Esophagus (tissue), 2 donors: ENCODE measurements around the gene LEPROT. TPM values are rescaled to one million over a fixed set of nuclear protein-coding genes. Genes with fewer than 3 reads are reported as not detected.

Source experiments
- H3K27ac ChIP-seq, 2 donors: one replicate each; pipeline ENCODE4 v1.5.1; 2013; ENCODE audit warnings: low read depth in 2 of 2, mild to moderate bottlenecking in 2 of 2, inconsistent platforms in 1 of 2, low read length in 1 of 2, moderate library complexity in 1 of 2
- H3K27me3 ChIP-seq, 2 donors: one replicate each; pipeline ENCODE4 v1.6.1; 2013; ENCODE audit warnings: low read length in 2 of 2, control low read depth in 1 of 2, mild to moderate bottlenecking in 1 of 2; ENCODE audit not compliant: insufficient read depth in 2 of 2, control insufficient read depth in 1 of 2
- H3K36me3 ChIP-seq, 2 donors: one replicate each; pipeline ENCODE4 v1.6.1; 2013; ENCODE audit warnings: low read length in 1 of 2; ENCODE audit not compliant: control insufficient read depth in 2 of 2, insufficient read depth in 2 of 2
- H3K4me1 ChIP-seq, 2 donors: one replicate each; pipeline ENCODE4 v1.6.1; 2013; ENCODE audit warnings: low read length in 1 of 2; ENCODE audit not compliant: control insufficient read depth in 2 of 2, insufficient read depth in 2 of 2
- H3K4me3 ChIP-seq, 2 donors: one replicate each; pipeline ENCODE4 v1.5.1; 2013; ENCODE audit warnings: low read length in 2 of 2, mild to moderate bottlenecking in 2 of 2, low read depth in 1 of 2, moderate library complexity in 1 of 2
- H3K9me3 ChIP-seq, 2 donors: one replicate each; pipeline ENCODE4 v1.6.1; 2013; ENCODE audit warnings: mild to moderate bottlenecking in 2 of 2, low read depth in 1 of 2, low read length in 1 of 2, moderate library complexity in 1 of 2; ENCODE audit not compliant: control insufficient read depth in 2 of 2, insufficient read depth in 1 of 2
- WGBS, 2 donors: extraction: QIAGEN DNeasy Blood & Tissue Kit; methylation state at CpG; one replicate each; pipeline ENCODE4 v1.1.7; 2013; 5-methylcytosine and 5-hydroxymethylcytosine counted together
- polyA plus RNA-seq, 2 donors: library from polyadenylated mRNA; stranded (reverse); fragments of 200-250 nt; gene quantifications; one replicate each; pipeline ENCODE4 v1.2.3, GENCODE V29; 2013
- donor health status: healthy with polysubstance abuse.
- donor health status: Bipolar disorder and iron deficiency.

The LEPROT gene
- polyA plus RNA-seq, 2 donors: 23.2 to 26.4 TPM

DNA sequence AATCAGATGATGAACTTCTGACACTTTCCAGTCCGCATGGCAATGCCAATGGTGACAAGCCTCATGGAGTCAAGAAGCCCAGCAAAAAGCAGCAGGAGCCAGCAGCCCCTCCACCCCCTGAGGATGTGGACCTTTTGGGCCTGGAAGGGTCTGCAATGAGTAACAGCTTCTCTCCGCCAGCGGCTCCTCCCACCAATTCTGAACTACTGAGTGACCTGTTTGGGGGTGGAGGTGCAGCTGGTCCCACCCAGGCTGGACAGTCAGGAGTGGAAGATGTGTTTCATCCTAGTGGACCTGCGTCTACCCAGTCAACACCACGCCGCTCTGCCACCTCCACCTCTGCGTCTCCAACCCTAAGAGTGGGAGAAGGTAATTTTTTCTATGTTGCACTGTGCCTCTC is 28.0 kb upstream of the LEPROT start:
- no peak overlapping the region for H3K27ac ChIP-seq
- no peak overlapping the region for H3K4me3 ChIP-seq
- H3K36me3 ChIP-seq: no peaks in the 10 kb centered on the region
- H3K27me3 ChIP-seq: no peaks in the 10 kb centered on the region
- H3K9me3 ChIP-seq: no peaks in the 10 kb centered on the region
- 96 to 98% methylated on average over 7 of the region's 7 CpGs for WGBS, 2 donors
- H3K4me1 ChIP-seq: no peaks in the 10 kb centered on the region

DNA sequence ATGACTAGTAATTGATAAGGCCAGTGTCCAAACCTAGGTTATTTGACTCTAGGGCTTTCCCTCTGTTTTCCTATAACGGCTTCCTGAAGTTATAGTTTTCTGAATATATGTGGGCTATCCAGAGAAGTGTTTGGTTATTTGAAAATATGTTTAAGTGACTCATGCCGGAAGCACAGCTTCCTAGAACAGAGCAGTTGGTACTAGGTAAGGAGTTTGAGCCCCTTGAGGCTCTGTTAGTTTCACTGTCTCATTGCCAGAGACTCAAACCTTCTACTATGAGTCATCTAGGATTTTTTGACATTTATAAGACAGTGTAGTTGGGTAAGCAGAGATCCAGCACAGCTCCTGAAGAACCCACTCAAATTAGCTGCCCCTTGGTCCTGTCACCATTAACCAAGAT is 27.1 kb upstream of the LEPROT start:
- Histone ChIP-seq H3K4me1 (no peaks in the 10 kb centered on the region), H3K9me3 (no peaks in the 10 kb centered on the region), H3K4me3 (no peak overlapping the region), H3K27me3 (no peaks in the 10 kb centered on the region), H3K36me3 (no peaks in the 10 kb centered on the region), H3K27ac (no peak overlapping the region)
- 61 to 81% methylated on average over 2 of the region's 2 CpGs for WGBS, 2 donors

DNA sequence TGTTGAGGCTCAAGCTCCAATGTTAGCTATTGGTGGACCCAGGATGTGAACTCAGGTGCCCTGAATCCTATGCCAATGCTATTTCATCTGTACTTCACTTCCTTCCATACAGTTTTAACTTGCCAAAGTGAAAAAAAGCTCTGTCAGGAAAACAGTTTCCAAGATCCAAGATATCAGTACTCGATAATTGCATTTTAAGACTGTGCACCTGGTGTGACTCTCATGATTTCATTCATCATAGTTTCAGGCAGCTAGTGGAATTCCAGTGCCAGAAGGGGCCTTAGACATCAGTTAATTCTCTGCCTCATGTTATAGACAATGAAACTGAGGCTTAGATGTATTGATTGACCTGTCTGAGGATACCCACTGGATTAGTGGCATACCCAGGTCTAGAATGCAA is 26.5 kb upstream of the LEPROT start:
- Histone ChIP-seq H3K4me1 (no peaks in the 10 kb centered on the region), H3K36me3 (no peaks in the 10 kb centered on the region), H3K4me3 (no peak overlapping the region), H3K27me3 (no peaks in the 10 kb centered on the region), H3K27ac (no peak overlapping the region), H3K9me3 (no peaks in the 10 kb centered on the region)
- WGBS, 2 donors: 72 to 74% methylated on average over 1 of the region's 1 CpG

DNA sequence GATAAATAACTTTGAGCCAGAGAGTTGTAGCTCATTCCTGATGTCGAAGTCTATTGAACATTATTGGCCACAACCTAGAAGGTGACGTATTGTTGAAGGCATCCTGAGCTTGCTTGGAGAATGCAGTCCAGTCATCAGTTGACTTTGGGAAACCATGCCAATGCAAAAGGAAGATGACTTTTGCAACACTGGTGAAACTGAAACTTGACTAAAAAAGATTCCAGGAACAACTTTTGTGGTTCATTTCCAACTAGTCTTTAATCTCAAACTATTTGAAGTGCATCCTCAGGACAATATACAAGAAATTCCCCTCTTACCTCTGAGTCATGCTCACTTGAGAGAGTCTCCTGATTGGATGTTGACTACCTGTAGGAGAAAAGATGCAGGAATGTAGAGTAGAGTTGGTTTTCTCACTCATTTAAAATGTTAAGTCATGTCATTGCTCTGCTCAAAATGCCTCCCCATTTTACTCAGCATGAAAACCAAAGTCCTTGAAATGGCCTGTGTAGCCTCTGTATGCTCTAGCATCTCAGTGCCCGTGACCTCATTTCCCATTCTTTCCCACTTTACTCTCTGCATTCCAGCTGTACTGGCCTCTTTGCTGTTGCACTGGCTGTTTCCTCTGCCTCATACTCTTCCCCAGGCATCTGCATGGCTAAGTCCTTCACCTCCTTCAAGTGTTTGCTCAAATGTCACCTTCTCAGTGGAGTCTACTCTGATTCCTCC is 24.4 kb upstream of the LEPROT start:
- Histone ChIP-seq H3K4me3 (no peak overlapping the region), H3K27ac (no peak overlapping the region), H3K36me3 (no peaks in the 10 kb centered on the region), H3K9me3 (no peaks in the 10 kb centered on the region), H3K4me1 (no peaks in the 10 kb centered on the region), H3K27me3 (no peaks in the 10 kb centered on the region)
- 67 to 68% methylated on average over 3 of the region's 3 CpGs for WGBS, 2 donors

DNA sequence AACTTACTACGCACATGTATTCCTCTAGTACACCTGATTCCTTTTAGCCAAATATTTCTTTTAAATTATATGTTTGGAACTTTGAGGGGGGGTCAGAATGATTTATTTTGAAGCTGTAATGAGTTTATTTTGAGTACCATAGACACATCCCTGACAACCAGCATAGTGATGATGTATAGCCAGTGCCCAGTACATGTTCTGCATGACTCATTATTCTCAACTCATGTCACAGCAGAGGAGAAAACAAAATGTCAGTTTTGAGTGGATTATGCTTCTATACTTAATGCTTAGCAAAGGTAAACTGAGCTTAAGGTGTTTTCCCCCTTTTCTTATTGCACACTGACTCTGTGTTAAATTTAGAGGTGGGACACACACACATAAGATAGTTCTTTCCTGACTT is 22.4 kb upstream of the LEPROT start:
- WGBS, 2 donors: 93 to 97% methylated on average over 1 of the region's 1 CpG
- H3K27me3 ChIP-seq: no peaks in the 10 kb centered on the region
- H3K4me1 ChIP-seq: no peaks in the 10 kb centered on the region
- no peaks in the 10 kb centered on the region for H3K9me3 ChIP-seq
- H3K4me3 ChIP-seq: no peak overlapping the region
- H3K27ac ChIP-seq: no peak overlapping the region
- no peaks in the 10 kb centered on the region for H3K36me3 ChIP-seq

DNA sequence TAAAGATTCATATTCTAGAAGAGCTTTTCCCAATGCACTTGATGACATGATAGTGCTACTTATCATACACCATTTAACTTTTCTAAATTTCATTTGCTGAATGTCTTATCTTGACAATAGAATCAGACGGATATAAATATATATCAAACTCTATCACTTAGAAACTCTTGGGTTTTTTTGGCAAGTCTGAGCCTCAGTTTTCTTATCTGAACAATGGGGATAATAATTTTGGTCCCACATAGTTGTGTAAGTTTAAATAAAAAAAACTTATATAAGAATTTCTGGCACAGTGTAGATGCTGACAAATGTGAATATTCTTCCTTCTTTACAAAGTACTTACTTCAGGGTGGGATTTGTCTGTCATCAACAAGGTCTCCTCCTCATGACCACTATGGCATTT is 21.5 kb upstream of the LEPROT start:
- no peaks in the 10 kb centered on the region for H3K36me3 ChIP-seq
- no peaks in the 10 kb centered on the region for H3K4me1 ChIP-seq
- H3K4me3 ChIP-seq: no peak overlapping the region
- WGBS, 2 donors: 94 to 97% methylated on average over 1 of the region's 1 CpG
- H3K27ac ChIP-seq: no peak overlapping the region
- H3K27me3 ChIP-seq: no peaks in the 10 kb centered on the region
- H3K9me3 ChIP-seq: no peaks in the 10 kb centered on the region

DNA sequence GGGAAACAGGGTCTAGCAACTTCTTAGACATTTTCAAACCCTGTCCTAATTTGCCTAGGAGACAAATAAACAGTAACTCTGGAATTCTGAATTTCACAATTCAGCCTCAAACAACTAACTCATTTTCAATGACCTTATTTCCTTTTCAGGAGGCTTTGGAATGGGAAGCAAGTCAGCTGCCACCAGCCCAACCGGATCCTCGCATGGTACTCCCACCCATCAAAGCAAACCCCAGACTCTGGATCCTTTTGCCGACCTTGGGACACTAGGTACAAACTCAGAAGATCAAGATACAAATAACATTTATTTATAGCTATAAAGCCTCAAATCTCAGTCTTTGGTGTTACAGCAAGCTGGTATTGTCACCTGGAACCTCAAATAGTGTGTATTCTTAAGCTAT is 18.9 kb upstream of the LEPROT start:
- Histone ChIP-seq H3K4me1 (no peaks in the 10 kb centered on the region), H3K36me3 (no peaks in the 10 kb centered on the region), H3K27me3 (no peaks in the 10 kb centered on the region), H3K27ac (no peak overlapping the region), H3K9me3 (no peaks in the 10 kb centered on the region), H3K4me3 (no peak overlapping the region)
- 87 to 90% methylated on average over 3 of the region's 3 CpGs for WGBS, 2 donors

DNA sequence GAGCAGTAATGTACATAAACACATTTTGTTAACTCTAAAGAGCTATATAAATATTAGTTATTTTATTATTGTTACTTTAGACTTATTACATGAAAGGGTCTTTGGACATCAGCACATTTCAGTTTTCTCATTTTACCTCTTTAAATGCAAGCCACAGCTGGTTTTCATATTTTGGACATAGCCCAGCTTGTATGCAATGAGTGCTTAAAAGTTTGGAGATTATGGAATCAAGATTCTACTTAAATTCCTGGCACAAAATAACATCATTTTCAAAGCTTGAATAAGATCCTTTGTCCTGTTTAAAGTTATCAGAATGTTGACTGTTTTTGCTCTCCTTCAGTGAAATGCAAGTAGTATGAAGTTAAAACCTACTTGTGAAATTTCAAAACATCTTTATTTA is 15.5 kb upstream of the LEPROT start:
- Histone ChIP-seq H3K9me3 (no peaks in the 10 kb centered on the region), H3K4me3 (no peak overlapping the region), H3K36me3 (no peaks in the 10 kb centered on the region), H3K27me3 (no peaks in the 10 kb centered on the region), H3K4me1 (no peaks in the 10 kb centered on the region), H3K27ac (no peak overlapping the region)

DNA sequence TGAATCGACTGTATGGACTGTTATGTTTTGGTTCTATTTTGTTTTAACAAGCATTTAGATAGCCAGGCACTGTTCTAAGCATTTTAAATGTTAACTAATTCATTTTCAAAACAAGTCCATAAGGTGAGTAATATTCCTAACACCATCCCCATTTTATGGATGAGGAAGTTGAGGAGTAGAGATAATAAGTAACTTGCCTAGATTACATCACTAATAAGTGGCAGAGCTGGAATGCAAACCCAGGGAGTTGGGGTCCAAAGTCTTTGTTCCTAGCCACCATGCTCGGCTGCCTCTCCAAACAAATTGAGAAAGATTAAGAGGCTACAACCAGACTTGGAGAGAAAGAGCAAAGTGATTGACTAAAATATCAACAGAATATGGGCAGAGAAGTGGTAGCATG is 12.6 kb upstream of the LEPROT start:
- H3K4me3 ChIP-seq: no peak overlapping the region
- H3K36me3 ChIP-seq: no peaks in the 10 kb centered on the region
- WGBS, 2 donors: 79 to 81% methylated on average over 2 of the region's 2 CpGs
- H3K27me3 ChIP-seq: no peaks in the 10 kb centered on the region
- H3K27ac ChIP-seq: no peak overlapping the region
- H3K4me1 ChIP-seq: no peaks in the 10 kb centered on the region
- no peaks in the 10 kb centered on the region for H3K9me3 ChIP-seq

DNA sequence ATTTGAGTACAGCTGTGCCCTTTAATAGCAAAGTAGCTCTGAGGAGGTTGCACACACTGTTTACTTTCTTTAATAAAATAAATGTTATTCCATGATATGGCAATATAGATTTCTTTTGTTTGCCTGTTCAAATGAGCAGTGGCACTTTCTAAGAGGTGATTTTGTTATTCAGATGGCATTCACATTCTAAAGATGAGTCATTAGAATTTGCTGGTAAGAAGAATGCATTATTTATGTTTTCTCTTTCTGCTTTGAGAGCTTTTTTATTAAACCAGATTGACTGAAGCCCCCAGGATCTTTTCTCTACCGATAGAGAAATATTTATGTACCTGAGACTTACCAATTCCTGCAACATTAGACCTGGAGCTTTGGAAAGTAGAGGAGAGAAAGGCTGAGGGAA is 11.2 kb upstream of the LEPROT start:
- Histone ChIP-seq H3K4me1 (no peaks in the 10 kb centered on the region), H3K27ac (no peak overlapping the region), H3K9me3 (no peaks in the 10 kb centered on the region), H3K4me3 (no peak overlapping the region), H3K27me3 (no peaks in the 10 kb centered on the region), H3K36me3 (no peaks in the 10 kb centered on the region)
- 42 to 59% methylated on average over 1 of the region's 1 CpG for WGBS, 2 donors
